ENCODE data around the gene NEDD4L. TPM values are rescaled to one million over a fixed set of nuclear protein-coding genes. Genes with fewer than 3 reads are reported as not detected.

Gene NEDD4L
- total and polyA plus RNA-seq, 4 donors, result 40.2 to 308 (median 148) TPM

DNA sequence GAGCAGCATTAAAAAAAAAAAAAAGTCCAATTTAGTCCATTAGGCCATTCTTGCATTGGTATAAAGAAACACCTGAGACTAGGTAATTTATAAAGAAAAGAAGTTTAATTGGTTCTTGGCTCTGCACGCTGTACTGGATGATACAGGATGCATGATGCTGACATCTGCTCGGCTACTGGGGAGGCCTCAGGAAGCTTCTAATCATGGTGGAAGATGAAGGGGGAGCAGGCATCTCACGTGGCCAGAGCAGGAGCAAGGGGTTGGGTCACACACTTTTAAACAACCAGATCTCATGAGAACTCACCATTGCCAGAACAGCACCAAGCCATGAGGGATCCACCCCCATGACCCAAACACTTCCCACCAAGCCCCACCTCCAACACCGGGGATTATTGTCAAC lies 100.1 kb downstream of the NEDD4L start:
- no peaks in the 10 kb centered on the region for H3K36me3 ChIP-seq (ENCODE audit: control insufficient read depth in 4 of 4, insufficient read depth in 4 of 4, low read length in 4 of 4)
- TF ChIP-seq, protein P1, sequence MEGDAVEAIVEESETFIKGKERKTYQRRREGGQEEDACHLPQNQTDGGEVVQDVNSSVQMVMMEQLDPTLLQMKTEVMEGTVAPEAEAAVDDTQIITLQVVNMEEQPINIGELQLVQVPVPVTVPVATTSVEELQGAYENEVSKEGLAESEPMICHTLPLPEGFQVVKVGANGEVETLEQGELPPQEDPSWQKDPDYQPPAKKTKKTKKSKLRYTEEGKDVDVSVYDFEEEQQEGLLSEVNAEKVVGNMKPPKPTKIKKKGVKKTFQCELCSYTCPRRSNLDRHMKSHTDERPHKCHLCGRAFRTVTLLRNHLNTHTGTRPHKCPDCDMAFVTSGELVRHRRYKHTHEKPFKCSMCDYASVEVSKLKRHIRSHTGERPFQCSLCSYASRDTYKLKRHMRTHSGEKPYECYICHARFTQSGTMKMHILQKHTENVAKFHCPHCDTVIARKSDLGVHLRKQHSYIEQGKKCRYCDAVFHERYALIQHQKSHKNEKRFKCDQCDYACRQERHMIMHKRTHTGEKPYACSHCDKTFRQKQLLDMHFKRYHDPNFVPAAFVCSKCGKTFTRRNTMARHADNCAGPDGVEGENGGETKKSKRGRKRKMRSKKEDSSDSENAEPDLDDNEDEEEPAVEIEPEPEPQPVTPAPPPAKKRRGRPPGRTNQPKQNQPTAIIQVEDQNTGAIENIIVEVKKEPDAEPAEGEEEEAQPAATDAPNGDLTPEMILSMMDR (IDR thresholded peaks at IDR 0.05; ENCODE audit: control extremely low read depth, extremely low read depth), result no peak
- H3K9me3 ChIP-seq (ENCODE audit: control insufficient read depth in 4 of 4, insufficient read depth in 3 of 4, low read length in 3 of 4), result peaks cover 0 to 3% (median 0%) of the 10 kb centered on the region in 4 donors
- DNase-seq, result no peak
- no peak overlapping the region for H3K4me3 ChIP-seq
- H3K27ac ChIP-seq (ENCODE audit: low read depth in 1 of 2, low read length in 1 of 2), result no peak overlapping the region
- H3K27me3 ChIP-seq (ENCODE audit: control insufficient read depth in 3 of 3, insufficient read depth in 3 of 3, low read length in 2 of 3), result no peaks in the 10 kb centered on the region
- no peak overlapping the region for H3K9ac ChIP-seq (ENCODE audit: insufficient read depth in 1 of 2, low read length in 2 of 2)
- ATAC-seq (ENCODE audit: insufficient read depth, low FRiP score), result no peak
- WGBS, 2 donors, result 82 to 84% methylated on average over 4 of the region's 4 CpGs
- H3K4me1 ChIP-seq (ENCODE audit: control insufficient read depth in 5 of 5, insufficient read depth in 5 of 5, low read length in 5 of 5), result peaks cover 0 to 49% (median 19%) of the 10 kb centered on the region in 5 donors

DNA sequence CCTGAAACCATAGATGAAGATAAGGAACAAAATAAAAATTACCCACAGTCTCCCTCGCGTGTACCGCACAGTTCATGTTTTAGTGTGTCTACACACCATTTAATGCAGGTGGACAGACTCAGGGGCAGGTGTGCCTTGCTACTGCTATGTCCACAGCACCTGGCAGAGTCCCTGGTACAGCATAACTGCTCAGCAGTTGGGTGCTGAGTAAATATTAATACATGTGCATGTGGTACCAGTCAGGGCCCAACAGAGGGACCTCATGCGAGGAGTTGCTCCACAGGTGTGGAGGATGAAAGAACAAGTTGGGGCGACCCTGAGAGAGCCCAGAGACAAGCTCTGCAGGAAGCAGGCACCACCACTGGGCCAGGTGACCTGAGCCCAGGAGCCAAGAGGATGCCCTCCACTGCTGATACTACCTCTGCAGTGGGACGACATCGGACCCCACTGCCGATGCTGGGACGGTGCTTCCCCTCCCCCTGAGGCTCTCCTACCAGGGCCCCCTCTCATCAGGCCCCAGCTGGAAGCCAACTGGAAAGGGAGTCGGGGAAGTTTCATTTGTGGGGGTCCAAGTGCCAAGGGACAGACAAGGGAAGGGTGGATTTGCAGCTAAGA lies 100.8 kb downstream of the NEDD4L start:
- 91 to 94% methylated on average over 10 of the region's 10 CpGs for whole genome bisulfite sequencing, 2 donors
- no peaks in the 10 kb centered on the region for H3K36me3 ChIP-seq (ENCODE audit: control insufficient read depth in 4 of 4, insufficient read depth in 4 of 4, low read length in 4 of 4)
- H3K4me3 ChIP-seq, result no peak overlapping the region
- TF ChIP-seq, protein P1 (IDR thresholded peaks at IDR 0.05; ENCODE audit: control extremely low read depth, extremely low read depth), result no peak
- no peak overlapping the region for H3K9ac ChIP-seq (ENCODE audit: insufficient read depth in 1 of 2, low read length in 2 of 2)
- no peak for ATAC-seq (ENCODE audit: insufficient read depth, low FRiP score)
- H3K27ac ChIP-seq (ENCODE audit: low read depth in 1 of 2, low read length in 1 of 2), result no peak overlapping the region
- DNase-seq, result no peak
- no peaks in the 10 kb centered on the region for H3K27me3 ChIP-seq (ENCODE audit: control insufficient read depth in 3 of 3, insufficient read depth in 3 of 3, low read length in 2 of 3)
- peaks cover 0 to 3% (median 0%) of the 10 kb centered on the region in 4 donors for H3K9me3 ChIP-seq (ENCODE audit: control insufficient read depth in 4 of 4, insufficient read depth in 3 of 4, low read length in 3 of 4)
- H3K4me1 ChIP-seq (ENCODE audit: control insufficient read depth in 5 of 5, insufficient read depth in 5 of 5, low read length in 5 of 5), result peaks cover 0 to 49% (median 19%) of the 10 kb centered on the region in 5 donors

DNA sequence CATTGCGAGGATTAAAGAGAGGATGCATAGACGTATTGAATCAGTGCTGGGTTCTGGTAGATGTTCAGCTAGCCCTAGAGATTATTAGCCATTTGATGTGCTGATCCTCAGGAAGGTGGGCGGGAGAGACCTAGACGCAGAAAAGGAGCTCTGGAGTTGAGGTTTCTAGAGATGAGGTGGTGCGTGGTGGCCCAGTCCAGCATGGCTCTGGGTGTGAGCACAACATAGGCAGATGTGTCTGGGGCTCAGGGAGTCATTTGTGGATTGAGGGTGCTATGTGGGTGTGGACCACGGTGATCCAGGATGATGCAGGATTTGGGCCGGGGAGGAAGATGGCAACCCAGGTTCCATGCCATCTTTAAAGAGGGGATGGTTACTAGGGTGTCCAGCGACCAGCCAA lies 102.1 kb downstream of the NEDD4L start:
- TF ChIP-seq, protein P1 (IDR thresholded peaks at IDR 0.05; ENCODE audit: control extremely low read depth, extremely low read depth), result no peak
- 93% methylated on average over 8 of the region's 8 CpGs for WGBS, 2 donors

More for the DNA sequence above, 102.1 kb downstream of the NEDD4L start:
- Histone ChIP-seq H3K4me1 (ENCODE audit: control insufficient read depth in 5 of 5, insufficient read depth in 5 of 5, low read length in 5 of 5) (peaks cover 0 to 37% (median 19%) of the 10 kb centered on the region in 5 donors), H3K9ac (ENCODE audit: insufficient read depth in 1 of 2, low read length in 2 of 2) (no peak overlapping the region), H3K27ac (ENCODE audit: low read depth in 1 of 2, low read length in 1 of 2) (no peak overlapping the region), H3K9me3 (ENCODE audit: control insufficient read depth in 4 of 4, insufficient read depth in 3 of 4, low read length in 3 of 4) (peaks cover 0 to 3% (median 0%) of the 10 kb centered on the region in 4 donors), H3K4me3 (no peak overlapping the region), H3K36me3 (ENCODE audit: control insufficient read depth in 4 of 4, insufficient read depth in 4 of 4, low read length in 4 of 4) (no peaks in the 10 kb centered on the region), H3K27me3 (ENCODE audit: control insufficient read depth in 3 of 3, insufficient read depth in 3 of 3, low read length in 2 of 3) (no peaks in the 10 kb centered on the region)
- DNase-seq, result no peak
- no peak for ATAC-seq (ENCODE audit: insufficient read depth, low FRiP score)

Data from lung (tissue), 12 donors.